ENCODE data around the gene SPAAR. TPM values are rescaled to one million over a fixed set of nuclear protein-coding genes. Genes with fewer than 3 reads are reported as not detected.
"Not testable (repeated sequence)": the region's sequence is repeated elsewhere in the genome, so short reads cannot be mapped to it uniquely, and the experiment has no call there.

SPAAR gene
- polyA plus RNA-seq, 4 donors = 1.3 to 1.6 (median 1.6) TPM

DNA sequence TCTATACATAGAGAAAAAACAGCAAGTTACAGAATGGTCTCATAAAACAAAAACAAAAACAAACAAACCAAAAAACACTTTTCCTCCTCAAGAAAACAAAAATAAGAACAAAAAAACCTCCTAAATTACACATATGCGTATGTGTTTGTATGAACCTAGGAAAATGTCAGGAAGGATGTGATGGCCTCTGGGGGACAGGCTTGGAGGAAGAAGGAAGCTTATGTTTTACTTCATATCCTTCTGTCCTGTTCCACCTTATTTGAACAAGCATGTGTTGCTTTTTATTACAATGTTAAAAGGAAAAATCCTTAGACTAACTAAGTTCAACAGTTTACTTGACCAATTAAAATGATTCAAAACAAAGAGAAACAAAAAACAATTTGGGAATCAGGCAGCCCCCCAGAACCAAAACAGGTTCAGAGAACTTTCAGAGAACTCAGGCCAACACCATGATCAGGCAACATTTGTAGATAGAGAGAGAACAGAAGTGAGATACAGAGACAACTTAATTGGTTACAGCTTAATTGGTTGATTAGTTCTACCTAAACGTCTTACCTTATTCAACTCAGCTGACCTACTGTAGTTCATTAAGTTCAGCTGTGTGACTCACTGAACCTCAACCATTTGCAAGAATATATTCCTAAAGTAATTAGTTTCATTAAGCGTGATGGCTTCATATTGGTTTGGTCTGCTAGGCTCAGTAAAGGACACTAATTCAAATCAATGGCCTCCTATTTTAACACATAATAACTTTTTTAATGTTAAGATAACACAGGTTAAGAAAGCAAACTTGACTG is 10.1 kb downstream of the SPAAR start:
- DNase-seq (ENCODE audit: low read depth in 4 of 4, low spot score in 3 of 4) = no peak

DNA sequence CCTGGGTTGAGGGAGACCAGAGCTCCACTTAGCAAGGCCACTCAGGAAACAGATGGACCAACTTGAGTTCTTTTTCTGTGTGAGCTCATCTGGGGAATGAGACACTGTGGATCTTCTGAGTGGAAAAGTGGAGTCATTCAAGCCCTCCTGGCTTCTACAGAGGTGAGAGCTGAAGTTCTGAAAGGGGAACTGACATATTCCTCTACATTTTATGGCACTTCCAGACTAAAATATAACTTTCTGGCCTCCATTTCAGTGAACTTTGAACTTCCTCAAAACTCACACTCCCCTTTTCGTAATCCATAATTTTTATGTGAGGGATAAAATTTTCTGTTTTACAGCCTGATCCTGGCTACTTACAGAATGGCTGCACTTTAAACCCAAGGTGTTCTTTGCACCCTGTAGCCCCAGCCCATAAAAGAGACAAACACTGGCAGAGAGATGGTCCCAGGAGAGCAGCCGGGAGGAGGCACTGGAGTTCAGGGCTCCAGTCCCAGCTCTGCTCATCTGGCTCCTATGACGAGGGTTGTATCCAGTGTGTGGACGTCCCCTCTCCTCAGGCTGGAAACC is 10.8 kb downstream of the SPAAR start:
- no peak for DNase-seq (ENCODE audit: low read depth in 4 of 4, low spot score in 3 of 4)

DNA sequence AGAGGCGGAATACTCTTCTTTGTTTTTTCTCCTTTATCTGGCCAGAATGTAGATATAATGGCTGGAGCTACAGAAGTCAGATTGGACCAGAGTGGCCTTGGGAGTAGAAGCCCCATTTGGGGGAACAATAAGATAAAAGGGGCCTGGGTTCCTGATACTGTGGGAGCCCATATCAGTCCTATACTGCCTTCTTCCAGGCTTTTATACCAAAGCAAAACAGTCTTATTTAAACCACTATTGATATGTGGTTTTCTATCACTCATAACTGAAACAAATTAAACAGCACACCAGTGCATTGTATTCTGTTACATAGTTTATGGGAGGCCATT is 14.3 kb downstream of the SPAAR start:
- DNase-seq (ENCODE audit: low read depth in 4 of 4, low spot score in 3 of 4) = no peak

DNA sequence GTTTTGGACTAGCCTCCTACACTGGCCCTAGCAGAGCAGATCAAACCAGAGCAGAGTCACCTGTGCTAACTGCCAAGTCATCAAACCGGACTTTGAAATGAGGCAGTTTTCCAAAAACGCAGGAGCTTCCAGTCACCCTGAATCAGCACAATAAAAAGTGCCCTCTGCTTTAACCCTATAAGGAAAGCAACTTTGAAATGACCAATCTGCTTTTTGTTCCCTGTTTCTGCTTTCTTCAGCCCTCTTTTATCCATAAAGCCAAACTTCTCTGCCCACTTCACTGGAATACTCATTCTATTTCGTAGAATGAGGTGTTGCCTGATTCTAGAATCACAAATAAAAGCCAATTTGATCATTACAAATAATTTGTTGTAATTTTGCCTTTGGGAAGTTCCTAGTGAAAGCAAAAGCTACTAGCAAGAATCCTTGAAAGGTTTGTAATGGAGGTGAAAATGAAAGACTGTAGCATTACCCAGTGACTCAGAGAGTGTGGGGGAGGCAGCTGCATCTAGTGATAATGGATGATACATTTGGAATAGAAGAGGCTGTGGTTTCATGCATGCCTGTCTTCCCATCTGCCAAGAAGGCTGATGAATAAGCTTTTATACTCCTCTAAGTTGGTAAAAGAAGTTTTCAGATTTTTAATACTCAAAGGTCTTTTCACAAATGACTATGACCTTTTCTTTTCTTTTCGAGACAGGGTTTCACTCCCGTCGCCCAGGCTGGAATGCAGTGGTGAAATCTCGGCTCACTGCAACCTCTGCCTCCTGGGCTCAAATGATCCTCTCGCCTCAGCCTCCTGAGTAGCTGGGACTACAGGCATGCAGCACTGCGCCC is 14.9 kb downstream of the SPAAR start:
- no peak for DNase-seq (ENCODE audit: low read depth in 4 of 4, low spot score in 3 of 4)

DNA sequence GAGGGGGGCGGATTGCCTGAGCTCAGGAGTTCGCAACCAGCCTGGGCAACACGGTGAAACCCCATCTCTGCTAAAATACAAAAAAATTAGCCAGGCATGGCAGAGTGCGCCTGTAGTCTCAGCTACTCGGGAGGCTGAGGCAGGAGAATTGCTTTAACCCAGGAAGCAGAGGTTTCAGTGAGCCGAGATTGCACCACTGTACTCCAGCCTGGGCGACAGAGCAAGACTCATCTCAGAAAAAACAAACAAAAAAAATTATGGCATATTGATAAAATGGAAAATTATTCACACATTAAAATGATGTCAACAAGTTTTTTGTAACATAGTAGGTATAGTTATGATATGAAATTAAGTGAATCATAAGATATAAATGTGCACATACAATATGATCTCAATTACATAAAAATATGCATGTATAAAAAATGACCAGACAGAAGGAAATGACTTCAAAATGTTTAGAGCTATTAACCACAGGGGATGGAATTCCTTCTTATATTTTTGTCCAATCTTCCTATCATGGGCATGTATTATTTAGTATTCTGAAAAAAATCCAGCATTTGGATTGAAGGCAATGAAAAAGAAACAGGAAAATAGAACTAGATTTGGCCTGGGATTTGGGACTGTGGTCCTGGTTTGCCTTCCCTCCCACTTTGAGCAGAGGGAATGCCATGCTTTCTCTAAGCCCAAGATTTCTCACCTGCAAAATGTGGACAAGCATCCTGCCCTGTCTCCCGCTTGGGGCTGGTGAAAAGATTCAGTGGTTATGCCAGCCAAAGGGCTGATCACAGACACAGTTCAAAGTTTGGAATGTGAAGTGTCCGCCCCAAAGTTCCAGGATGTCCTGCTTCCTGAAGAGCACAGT is 19.5 kb downstream of the SPAAR start:
- no peak for DNase-seq (ENCODE audit: low read depth in 4 of 4, low spot score in 3 of 4)

DNA sequence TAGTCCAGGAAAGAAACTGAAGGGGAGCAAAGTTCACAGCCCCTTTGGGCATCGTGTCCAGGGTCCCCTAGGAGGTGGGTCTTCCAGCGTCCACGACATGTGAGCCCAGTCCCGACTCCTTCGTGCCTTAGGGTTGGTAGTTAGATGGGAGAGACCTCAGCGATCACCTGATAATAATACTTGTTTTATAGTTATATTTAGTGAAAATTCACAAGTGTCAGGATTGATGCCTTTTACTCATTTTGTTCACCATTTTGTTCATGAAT is 20.1 kb downstream of the SPAAR start:
- no peak for DNase-seq (ENCODE audit: low read depth in 4 of 4, low spot score in 3 of 4)

DNA sequence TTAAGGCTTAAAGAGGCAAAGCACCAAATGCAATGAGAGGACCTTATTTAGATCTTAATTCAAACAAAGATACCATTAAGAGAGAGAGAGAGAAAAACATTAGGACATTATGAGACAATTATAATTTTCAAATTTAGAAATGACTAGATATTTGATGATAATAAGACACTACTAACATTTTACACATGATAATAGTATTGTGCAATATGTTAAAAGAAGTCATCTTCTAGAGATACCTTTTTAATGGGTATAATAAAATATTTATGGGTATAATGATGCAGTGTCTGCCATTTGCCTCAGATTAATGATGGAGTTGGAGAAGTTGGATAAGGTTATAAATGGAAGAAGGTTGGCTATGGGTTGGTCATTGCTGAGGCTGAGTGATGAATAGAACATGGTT is 21.2 kb downstream of the SPAAR start:
- no peak for DNase-seq (ENCODE audit: low read depth in 4 of 4, low spot score in 3 of 4)

DNA sequence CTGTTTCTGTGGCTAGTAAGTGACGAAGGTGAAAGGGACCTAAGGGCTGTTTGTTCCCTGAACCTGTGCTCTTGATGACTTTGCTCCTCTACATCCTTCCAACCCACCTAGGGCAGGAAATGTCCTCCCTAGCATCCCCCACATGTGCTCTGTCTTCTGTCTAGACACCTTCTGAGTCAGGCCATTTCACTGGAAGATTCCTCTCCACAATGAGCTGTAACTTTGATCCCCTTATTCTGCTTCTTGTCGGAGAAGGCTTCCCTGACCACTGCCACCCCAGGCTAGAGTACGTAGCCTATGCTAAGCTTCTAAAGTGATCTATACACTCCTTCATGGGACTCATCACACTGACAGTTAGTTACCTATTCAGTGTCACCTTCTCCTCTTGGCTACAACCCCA is 21.7 kb downstream of the SPAAR start:
- DNase-seq (ENCODE audit: low read depth in 4 of 4, low spot score in 3 of 4) = no peak

DNA sequence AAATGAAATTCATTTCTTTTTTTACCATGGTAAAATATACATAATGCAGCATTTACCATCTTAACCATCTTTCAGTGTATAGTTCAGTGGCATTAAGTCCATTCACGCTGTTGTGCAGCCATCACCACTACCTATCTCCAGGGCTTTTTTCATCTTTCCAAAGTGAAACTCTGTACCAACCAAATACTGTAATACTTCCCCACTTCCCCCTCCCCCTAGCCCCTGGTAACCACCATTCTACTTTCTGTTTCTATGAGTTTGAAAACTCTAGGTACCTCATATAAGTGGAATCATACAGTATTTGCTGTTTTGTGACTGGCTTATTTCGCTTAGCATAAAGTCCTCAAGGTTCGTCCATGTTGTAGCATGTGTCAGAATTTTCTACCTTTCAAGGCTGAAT is 23.4 kb downstream of the SPAAR start:
- DNase-seq (ENCODE audit: low read depth in 4 of 4, low spot score in 3 of 4) = no peak

DNA sequence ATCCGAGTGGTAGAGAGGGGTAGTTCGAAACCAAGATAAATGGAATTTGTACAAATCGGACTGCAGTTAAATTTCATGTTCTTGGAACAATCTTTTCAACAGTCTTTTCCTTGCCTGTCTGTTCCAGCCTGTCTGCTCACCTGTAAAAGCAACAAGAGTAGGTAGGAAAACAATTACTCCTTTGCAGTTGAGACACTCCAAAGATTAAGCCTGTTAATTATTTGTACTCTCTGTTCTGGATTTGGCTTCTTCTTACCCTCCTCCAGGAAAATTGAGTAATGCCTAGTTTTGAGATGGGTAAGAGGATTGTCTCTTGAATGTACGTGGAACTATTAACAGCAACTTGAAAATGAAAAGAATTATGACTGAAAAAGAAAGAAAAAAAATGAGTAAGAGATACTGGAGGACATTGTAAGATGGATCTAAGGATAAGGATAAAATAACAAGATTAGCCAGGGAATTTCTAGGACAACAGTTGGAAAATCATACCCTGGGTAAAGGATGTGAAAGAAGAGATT is 24.3 kb downstream of the SPAAR start:
- no peak for DNase-seq (ENCODE audit: low read depth in 4 of 4, low spot score in 3 of 4)

DNA sequence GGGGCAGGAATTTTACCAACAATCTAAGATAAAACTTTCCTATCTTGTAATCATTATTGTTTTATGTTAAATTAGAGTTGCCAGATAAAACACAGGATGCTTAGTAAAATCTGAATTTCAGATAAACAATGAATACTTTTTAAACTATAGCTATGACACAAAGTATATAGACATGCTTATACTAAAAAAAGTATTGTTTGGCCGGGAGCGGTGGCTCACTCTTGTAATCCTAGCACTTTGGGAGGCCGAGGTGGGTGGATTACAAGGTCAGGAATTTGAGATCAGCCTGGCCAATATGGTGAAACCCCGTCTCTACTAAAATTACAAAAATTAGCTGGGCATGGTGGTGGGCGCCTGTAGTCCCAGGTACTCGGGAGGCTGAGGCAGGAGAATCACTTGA is 24.8 kb downstream of the SPAAR start:
- DNase-seq (ENCODE audit: low read depth in 4 of 4, low spot score in 3 of 4) = not testable (repeated sequence)

DNA sequence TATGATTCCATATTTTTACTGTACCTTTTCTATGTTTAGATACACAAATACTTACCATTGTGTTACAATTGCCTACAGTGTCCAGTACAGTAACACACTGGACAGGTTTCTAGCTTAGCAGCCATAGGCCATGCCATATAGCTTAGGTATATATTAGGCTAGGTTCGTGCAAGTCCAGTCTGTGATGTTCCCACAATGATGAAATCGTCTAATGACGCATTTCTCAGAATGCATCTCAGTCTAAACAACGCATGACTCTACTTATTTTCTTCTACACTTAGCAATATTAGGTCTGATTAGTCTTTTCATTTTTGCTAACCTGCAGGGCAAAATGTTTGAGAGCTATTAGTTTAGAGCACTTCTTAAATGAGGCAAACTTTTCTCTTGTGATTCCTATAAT is 26.0 kb downstream of the SPAAR start:
- DNase-seq (ENCODE audit: low read depth in 4 of 4, low spot score in 3 of 4) = no peak

DNA sequence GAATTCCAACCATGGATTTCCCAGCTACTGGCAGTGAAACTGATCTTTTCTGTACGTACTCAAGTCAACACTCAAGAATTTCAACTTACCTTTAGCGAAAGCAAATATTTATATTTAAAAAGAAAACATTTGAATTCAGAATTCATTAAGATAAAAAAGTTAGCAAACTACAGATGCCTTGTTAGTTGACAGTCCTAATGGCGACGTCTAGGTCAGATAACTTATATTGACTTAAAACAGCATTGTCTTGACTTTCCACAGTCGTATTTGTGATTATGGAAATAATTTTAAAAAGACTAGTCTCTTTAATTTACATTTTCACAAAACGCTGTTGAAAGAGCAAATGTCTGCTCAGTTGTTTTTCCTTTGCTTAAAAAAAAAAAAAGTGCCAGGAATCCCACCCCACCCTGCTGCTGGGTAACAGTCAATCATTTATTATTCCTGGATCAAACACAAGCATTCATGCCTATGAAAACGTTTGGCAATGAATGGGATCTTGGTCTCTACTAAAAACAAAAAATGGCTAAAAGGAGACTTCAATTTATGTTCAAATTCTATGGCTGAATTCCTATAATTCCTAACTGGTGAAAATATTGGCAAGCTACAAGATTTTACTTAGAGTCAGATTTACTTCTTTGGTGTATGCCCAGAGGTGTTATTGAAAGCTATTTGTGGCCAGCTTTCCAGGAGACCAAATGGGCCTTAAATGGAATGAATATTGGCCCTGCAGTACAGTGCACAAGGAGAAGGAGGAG is 26.6 kb downstream of the SPAAR start:
- no peak for DNase-seq (ENCODE audit: low read depth in 4 of 4, low spot score in 3 of 4)

DNA sequence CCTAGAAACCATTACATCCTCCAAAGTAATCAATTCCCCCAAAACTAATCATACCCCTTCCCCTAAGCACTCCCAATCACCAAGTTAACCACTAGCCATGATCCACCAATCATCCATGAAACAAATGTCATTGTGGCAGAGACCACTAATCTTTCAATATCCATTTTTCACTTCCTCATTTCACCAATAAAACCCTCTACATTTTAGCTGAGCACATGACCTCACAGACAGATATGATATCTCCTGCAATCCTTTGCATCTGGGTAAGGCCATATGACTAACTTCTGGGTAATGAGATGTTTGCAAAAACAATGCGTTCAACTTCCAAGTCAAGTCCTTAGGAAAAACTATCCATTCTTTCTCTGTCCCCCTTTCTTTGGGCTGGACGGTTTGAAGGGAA is 27.9 kb downstream of the SPAAR start:
- DNase-seq (ENCODE audit: low read depth in 4 of 4, low spot score in 3 of 4) = no peak

DNA sequence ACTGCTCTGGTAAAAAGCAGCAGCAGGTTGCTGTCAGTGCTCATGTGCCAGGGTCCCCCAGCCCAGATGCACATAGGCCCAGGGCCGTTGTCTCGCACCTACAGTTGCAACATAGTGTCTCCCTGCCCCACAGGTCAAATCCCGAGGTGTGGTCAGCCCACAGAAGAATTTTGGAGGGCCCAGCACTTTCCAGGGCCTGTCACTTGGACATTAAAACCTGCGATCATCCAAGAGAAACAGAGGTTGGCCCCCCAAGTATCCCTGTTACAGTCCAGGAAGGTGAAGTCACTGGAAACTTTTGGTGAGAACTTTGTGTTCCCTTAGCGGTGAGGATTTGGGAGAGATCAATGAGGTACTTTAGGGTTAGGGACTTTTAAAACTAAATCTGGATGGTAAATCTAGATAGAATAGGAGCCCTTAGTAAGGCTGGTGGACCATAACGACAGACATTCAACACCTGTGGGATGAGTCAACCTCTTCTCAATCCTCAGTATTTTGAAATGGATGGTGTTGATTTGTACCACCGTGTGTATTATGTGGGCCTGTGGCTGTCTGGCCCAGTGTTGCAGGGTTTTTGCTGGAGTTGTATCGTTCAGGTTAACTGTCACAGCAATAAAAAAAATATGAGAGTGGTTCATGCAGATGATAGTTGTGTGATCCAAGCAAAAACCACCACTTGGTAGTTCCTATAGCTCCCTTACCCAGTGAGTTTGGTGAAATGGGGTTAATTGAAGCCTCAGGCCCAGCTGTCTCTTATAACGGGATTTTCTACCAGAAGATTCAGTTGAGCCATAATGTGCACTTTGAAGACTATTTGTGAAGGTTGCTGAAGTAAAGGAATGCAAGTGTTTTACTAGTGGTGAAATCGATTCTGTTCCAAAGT is 29.4 kb downstream of the SPAAR start:
- no peak for DNase-seq (ENCODE audit: low read depth in 4 of 4, low spot score in 3 of 4)

DNA sequence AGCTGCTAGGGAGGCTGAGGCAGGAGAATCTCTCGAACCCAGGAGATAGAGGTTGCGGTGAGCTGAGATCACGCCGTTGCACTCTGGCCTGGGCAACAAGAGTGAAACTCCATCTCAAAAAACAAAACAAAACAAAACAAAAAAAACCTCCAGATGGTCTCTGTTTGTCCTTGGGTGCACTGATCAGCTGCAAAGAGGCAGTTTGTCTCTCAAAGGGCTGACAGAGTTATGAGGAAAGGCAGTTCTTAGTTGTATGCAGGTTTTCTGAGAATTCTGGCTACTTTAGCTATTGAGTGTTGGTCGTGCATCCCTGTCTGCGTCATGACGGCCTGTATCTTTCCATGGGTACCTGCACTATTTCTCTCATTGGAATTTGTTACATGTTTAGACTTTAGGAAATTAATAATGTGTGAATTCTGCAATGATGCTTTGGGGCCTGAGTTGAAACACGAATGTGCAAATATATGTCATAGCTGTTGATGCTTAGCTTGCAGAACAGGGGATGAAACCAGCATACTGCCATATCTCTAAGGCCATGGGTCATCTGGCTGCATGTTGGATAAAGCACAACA is 30.5 kb downstream of the SPAAR start:
- DNase-seq (ENCODE audit: low read depth in 4 of 4, low spot score in 3 of 4) = no peak

DNA sequence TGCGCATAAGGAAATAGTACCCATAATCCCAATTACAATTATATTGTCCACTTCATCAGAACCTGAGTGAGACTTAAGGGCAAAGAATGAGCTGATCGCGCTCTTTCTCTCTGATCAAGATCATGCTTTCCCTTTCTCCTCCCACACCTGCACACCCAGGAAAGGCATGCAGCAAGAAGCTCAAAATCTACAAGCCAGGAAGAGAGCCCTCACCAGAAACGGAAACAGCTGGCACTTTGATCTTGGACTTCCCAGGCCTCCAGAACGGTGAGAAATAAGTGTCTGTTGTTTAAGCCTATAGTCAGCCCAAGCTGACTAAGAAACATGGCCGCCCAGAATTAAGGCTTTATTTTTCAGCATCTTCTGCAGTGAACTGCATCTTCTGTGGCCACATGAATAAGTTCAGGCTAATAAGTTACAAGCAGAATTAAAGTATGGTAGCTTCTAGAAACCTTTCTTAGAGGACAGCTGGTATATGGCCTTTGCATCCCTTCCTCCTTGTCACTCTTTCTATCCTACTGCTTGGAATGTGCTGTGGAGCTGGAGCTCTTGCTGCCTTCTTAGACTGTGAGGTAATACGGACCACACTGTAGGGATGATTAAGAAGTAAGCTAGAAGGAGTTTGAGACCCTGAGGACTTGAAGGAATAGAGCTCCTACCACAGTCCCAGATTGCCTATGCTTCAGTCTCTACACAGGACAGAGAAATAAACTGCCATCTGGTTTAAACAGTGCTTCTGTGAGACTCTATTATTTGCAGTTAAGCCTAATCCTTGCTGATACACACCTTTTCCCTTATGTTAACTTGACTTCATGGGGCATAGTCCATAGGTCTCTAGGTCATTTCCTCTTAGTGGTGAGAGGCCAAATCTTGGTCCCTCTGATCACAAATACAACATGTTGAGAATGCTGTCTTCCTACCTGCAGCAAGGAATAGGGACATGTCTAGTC is 31.4 kb downstream of the SPAAR start:
- DNase-seq (ENCODE audit: low read depth in 4 of 4, low spot score in 3 of 4) = no peak

DNA sequence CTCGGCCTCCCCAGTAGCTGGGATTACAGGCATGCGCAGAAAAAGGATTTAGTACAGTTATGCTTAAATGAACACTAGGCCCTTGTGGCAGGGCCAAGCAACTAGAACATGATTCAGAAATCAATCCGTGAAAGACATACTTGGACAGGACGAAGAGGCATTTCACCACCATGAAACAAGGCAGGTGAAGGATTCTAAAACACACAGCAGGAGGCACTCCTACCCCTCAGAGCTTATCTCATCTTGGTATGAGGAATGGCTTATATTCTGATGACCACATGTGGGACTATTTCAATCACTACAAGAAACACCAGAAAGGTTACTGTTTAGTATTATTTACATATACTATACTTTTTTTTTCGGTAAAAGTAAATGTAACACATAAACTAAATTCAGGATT is 33.0 kb downstream of the SPAAR start:
- no peak for DNase-seq (ENCODE audit: low read depth in 4 of 4, low spot score in 3 of 4)
